ENCODE data around the gene RNF166. TPM values are rescaled to one million over a fixed set of nuclear protein-coding genes. Genes with fewer than 3 reads are reported as not detected.

The RNF166 gene
- total RNA-seq, 1 donor from 2014 or later: 9.1 TPM

GRCh38 chr16:88693420-88694177, 12.6 kb downstream of the RNF166 start:
- no peak for DNase-seq (ENCODE audit: low read depth in 2 of 2)

- no peak for DNase-seq (ENCODE audit: low read depth in 2 of 2)
Measured at GRCh38 chr16:88692861-88693260, 13.3 kb downstream of the RNF166 start.

- DNase-seq (ENCODE audit: low read depth in 2 of 2): no peak
Measured at GRCh38 chr16:88691924-88692560, 14.2 kb downstream of the RNF166 start.

- DNase-seq (ENCODE audit: low read depth in 2 of 2): no peak
Measured at GRCh38 chr16:88691129-88691813, 14.9 kb downstream of the RNF166 start.

GRCh38 chr16:88690341-88691128, 15.7 kb downstream of the RNF166 start:
- no peak for DNase-seq (ENCODE audit: low read depth in 2 of 2)

- no peak for DNase-seq (ENCODE audit: low read depth in 2 of 2)
Measured at GRCh38 chr16:88688013-88688778, 18.0 kb downstream of the RNF166 start.

- no peak for DNase-seq (ENCODE audit: low read depth in 2 of 2)
Measured at GRCh38 chr16:88687676-88688012, 18.6 kb downstream of the RNF166 start.

GRCh38 chr16:88687254-88687576, 19.0 kb downstream of the RNF166 start:
- no peak for DNase-seq (ENCODE audit: low read depth in 2 of 2)

- peak in 1 of 2 donors; percentile 68 for DNase-seq (ENCODE audit: low read depth in 2 of 2)
Measured at GRCh38 chr16:88686439-88687253, 19.6 kb downstream of the RNF166 start, which contains the start of gene SNAI3. TSS of gene SNAI3 (minus strand) at chr16:88686507. CDS start at chr16:88686406, 101 bp downstream.

- no peak for DNase-seq (ENCODE audit: low read depth in 2 of 2)
Measured at GRCh38 chr16:88686062-88686438, 20.2 kb downstream of the RNF166 start.

GRCh38 chr16:88685156-88686061, 20.8 kb downstream of the RNF166 start:
- DNase-seq (ENCODE audit: low read depth in 2 of 2): peak in 1 of 2 donors; percentile 34

- no peak for DNase-seq (ENCODE audit: low read depth in 2 of 2)
Measured at GRCh38 chr16:88684569-88685155, 21.5 kb downstream of the RNF166 start.

- DNase-seq (ENCODE audit: low read depth in 2 of 2): no peak
Measured at GRCh38 chr16:88681709-88682451, 24.3 kb downstream of the RNF166 start.

GRCh38 chr16:88681084-88681680, 25.0 kb downstream of the RNF166 start:
- DNase-seq (ENCODE audit: low read depth in 2 of 2): peak in 1 of 2 donors; percentile 36

GRCh38 chr16:88680554-88681083, 25.6 kb downstream of the RNF166 start:
- DNase-seq (ENCODE audit: low read depth in 2 of 2): no peak

GRCh38 chr16:88678224-88678979, 27.8 kb downstream of the RNF166 start:
- DNase-seq (ENCODE audit: low read depth in 2 of 2): no peak

GRCh38 chr16:88677721-88678120, 28.5 kb downstream of the RNF166 start:
- DNase-seq (ENCODE audit: low read depth in 2 of 2): no peak
